HepG2 (cell line): ENCODE measurements around the gene FXYD6. TPM values are rescaled to one million over a fixed set of nuclear protein-coding genes. Genes with fewer than 3 reads are reported as not detected.

Experiments
- ATAC-seq: fragments of 200-7000 bp; cut with Tn5 transposase; 3 replicates; pipeline ENCODE4 v1.9.1; 2020; ENCODE audit warnings: mild to moderate bottlenecking, moderate library complexity
- BruUV-seq: library from RNA; stranded (reverse); fragments of 400-500 nt; replicated peaks from 2 replicates; lab custom pipeline; 2021; lab: Mats Ljungman, UMichigan
- CTCF ChIA-PET: fragments of 300-600 bp; formaldehyde crosslinking; extraction: SDS; loops from one replicate; lab custom pipeline; 2021; ENCODE audit warnings: low total read pairs, inconsistent platforms, low intra/inter-chr PET ratio; lab: Yijun Ruan, JAX
- POLR2A ChIA-PET: fragments of 350-600 bp; sonication (Branson Sonifier 250); formaldehyde crosslinking; loops from one replicate; lab custom pipeline; 2020; ENCODE audit warnings: antibody characterized with exemption, inconsistent platforms; lab: Yijun Ruan, JAX
- DNase-seq: peaks from one replicate; pipeline ENCODE4 v3.0.0-alpha.2; 2015; ENCODE audit warnings: low spot score
- FAIRE-seq: peaks from 3 replicates; lab custom pipeline; 2011; peaks lifted over from hg19 to GRCh38; lab: Jason Lieb, UNC
- H2AFZ ChIP-seq: one replicate; pipeline ENCODE4 v1.6.1; 2011; ENCODE audit warnings: low read length, inconsistent platforms
- H3K27ac ChIP-seq: fragments of 300-600 bp; 3 replicates; pipeline ENCODE4 v1.8.0; 2011; ENCODE audit warnings: mixed run types, mild to moderate bottlenecking, mixed read lengths, low read length, inconsistent platforms; ENCODE audit not compliant: insufficient read depth; ENCODE audit errors: extremely low read length
- H3K27me3 ChIP-seq, 2 experiments: fragments of 200-600 bp in 1 of 2; 2 replicates in 1 of 2; 3 replicates in 1 of 2; pipeline versions ENCODE4 v1.6.0 to v1.8.0; 2011; ENCODE audit warnings: low read length in 2 of 2, mild to moderate bottlenecking in 2 of 2, moderate library complexity in 2 of 2, inconsistent platforms in 1 of 2; ENCODE audit not compliant: insufficient read depth in 2 of 2, control insufficient read depth in 1 of 2
- H3K36me3 ChIP-seq, 2 experiments: fragments of 200-600 bp in 1 of 2; replicated peaks in 1 of 2; 2 replicates in 1 of 2; 3 replicates in 1 of 2; pipeline versions ENCODE4 v1.5.1 to v1.8.0; 2011; ENCODE audit warnings: low read length in 2 of 2, inconsistent platforms in 1 of 2; ENCODE audit not compliant: insufficient read depth in 2 of 2, control insufficient read depth in 1 of 2
- H3K4me1 ChIP-seq: 2 replicates; pipeline ENCODE4 v1.5.1; 2012; ENCODE audit warnings: low read length, inconsistent platforms; ENCODE audit not compliant: insufficient read depth
- H3K4me2 ChIP-seq: 2 replicates; pipeline ENCODE4 v1.6.0; 2011; ENCODE audit warnings: low read depth, low read length, inconsistent platforms
- H3K4me3 ChIP-seq, 3 experiments: fragments of 200-600 bp in 1 of 3; sonication (generic), shearing (Covaris generic) in 1 of 3; replicated peaks in 1 of 3; 2 replicates each; pipeline ENCODE4 v1.5.1; 2011 to 2016; ENCODE audit warnings: low read length in 3 of 3, inconsistent platforms in 2 of 3, low read depth in 2 of 3, mild to moderate bottlenecking in 2 of 3, control low read depth in 1 of 3, mixed read lengths in 1 of 3; ENCODE audit not compliant: insufficient read depth in 1 of 3
- H3K79me2 ChIP-seq: one replicate; pipeline ENCODE4 v1.6.1; 2011; ENCODE audit warnings: low read length, inconsistent platforms; ENCODE audit not compliant: insufficient read depth
- H3K9ac ChIP-seq: 2 replicates; pipeline ENCODE4 v1.6.0; 2011; ENCODE audit warnings: mild to moderate bottlenecking, low read depth, low read length, inconsistent platforms; ENCODE audit not compliant: insufficient read depth
- H3K9me3 ChIP-seq: 2 replicates; pipeline ENCODE4 v1.5.1; 2012; ENCODE audit warnings: mild to moderate bottlenecking, low read length
- H4K20me1 ChIP-seq: 2 replicates; pipeline ENCODE4 v1.6.0; 2011; ENCODE audit warnings: inconsistent platforms, mild to moderate bottlenecking, low read length, moderate library complexity; ENCODE audit not compliant: insufficient read depth
- CC2D1A ChIP-seq: sonication (generic); formaldehyde crosslinking; IDR thresholded peaks from 2 replicates; pipeline ENCODE4 v1.8.1; 2023; ENCODE audit warnings: mild to moderate bottlenecking, missing genetic modification reagents
- ERF ChIP-seq: IDR thresholded peaks from 2 replicates; pipeline ENCODE4 v1.6.1; 2018; ENCODE audit warnings: missing biosample characterization, missing genetic modification reagents
- EZH2 ChIP-seq: conservative IDR thresholded peaks from 2 replicates; pipeline ENCODE4 v1.6.1; 2012; ENCODE audit warnings: mild to moderate bottlenecking, low read depth, low read length, moderate library complexity
- GTF2F1 ChIP-seq: fragments of 150-350 bp; IDR thresholded peaks from 2 replicates; pipeline ENCODE4 v1.6.1; 2014; ENCODE audit warnings: low read length
- KDM2A ChIP-seq: sonication (generic); formaldehyde crosslinking; IDR thresholded peaks from 2 replicates; pipeline ENCODE4 v1.4.0; 2020; ENCODE audit warnings: low read depth, missing genetic modification reagents, borderline replicate concordance
- KLF11 ChIP-seq: IDR thresholded peaks from 2 replicates; pipeline ENCODE4 v1.6.1; 2016; ENCODE audit warnings: missing compliant biosample characterization
- MIXL1 ChIP-seq: IDR thresholded peaks from 2 replicates; pipeline ENCODE4 v1.6.1; 2016
- NFKBIZ ChIP-seq: IDR thresholded peaks from 2 replicates; pipeline ENCODE4 v1.6.1; 2018; ENCODE audit warnings: missing genetic modification reagents, missing compliant biosample characterization
- PHB2 ChIP-seq: fragments of 450-650 bp; IDR thresholded peaks from 2 replicates; pipeline ENCODE4 v1.6.1; 2018; ENCODE audit not compliant: partially characterized antibody
- PRDM4 ChIP-seq: sonication (generic); formaldehyde crosslinking; IDR thresholded peaks from 2 replicates; pipeline ENCODE4 v1.9.0; 2021; ENCODE audit warnings: missing genetic modification reagents, borderline replicate concordance
- SP140L ChIP-seq: sonication (generic); formaldehyde crosslinking; IDR thresholded peaks from 2 replicates; pipeline ENCODE4 v1.4.0; 2020; ENCODE audit warnings: missing genetic modification reagents, borderline replicate concordance
- TARDBP ChIP-seq: sonication (generic); formaldehyde crosslinking; IDR thresholded peaks from 2 replicates; pipeline ENCODE4 v1.8.0; 2022; ENCODE audit warnings: mild to moderate bottlenecking, missing genetic modification reagents
- TFAP4 ChIP-seq: sonication (generic); IDR thresholded peaks from 2 replicates; pipeline ENCODE4 v1.6.1; 2016; ENCODE audit warnings: low read depth, borderline replicate concordance
- ZBTB38 ChIP-seq: sonication (generic); formaldehyde crosslinking; IDR thresholded peaks from 2 replicates; pipeline ENCODE4 v1.5.1; 2020; ENCODE audit warnings: mild to moderate bottlenecking, missing genetic modification reagents
- ZBTB4 ChIP-seq: sonication (generic); formaldehyde crosslinking; IDR thresholded peaks from 2 replicates; pipeline ENCODE4 v1.4.0; 2020; ENCODE audit warnings: missing genetic modification reagents, mild to moderate bottlenecking, borderline replicate concordance
- ZNF329 ChIP-seq: sonication (generic); formaldehyde crosslinking; IDR thresholded peaks from 2 replicates; pipeline ENCODE4 v1.9.0; 2021; ENCODE audit warnings: low read depth, mild to moderate bottlenecking, missing genetic modification reagents
- ZNF607 ChIP-seq: sonication (generic); formaldehyde crosslinking; IDR thresholded peaks from 2 replicates; pipeline ENCODE4 v1.5.1; 2020; ENCODE audit warnings: missing genetic modification reagents, mild to moderate bottlenecking, borderline replicate concordance
- ZNF644 ChIP-seq: IDR thresholded peaks from 2 replicates; pipeline ENCODE4 v1.6.1; 2016; ENCODE audit warnings: low read depth
- ZSCAN29 ChIP-seq: sonication (generic); formaldehyde crosslinking; conservative IDR thresholded peaks from 2 replicates; pipeline ENCODE4 v1.4.0; 2020; ENCODE audit warnings: mild to moderate bottlenecking, missing genetic modification reagents
- WGBS: methylation state at CpG from one replicate; pipeline ENCODE4 v1.1.6; 2017; ENCODE audit warnings: low lambda C conversion rate; 5-methylcytosine and 5-hydroxymethylcytosine counted together
- in situ Hi-C: cut with HindIII; loops from 2 replicates; pipeline ENCODE4 v1.10.0; 2017; ENCODE audit warnings: low pct_unique_long_range_greater_than_20kb; ENCODE audit not compliant: extremely low pct_ligation_motif_present
- intact Hi-C: fragments of 100-400 bp; cut with micrococcal nuclease; formaldehyde crosslinking; loops from one replicate; pipeline ENCODE4 v1.10.0; 2022; ENCODE audit not compliant: unreplicated experiment
- polyA plus RNA-seq, 8 experiments: library from polyadenylated mRNA; depleted of rRNA in 3 of 8; stranded (reverse) in 7 of 8; unstranded in 1 of 8; fragments of >200 nt; fragmentation: Illumina TruSeq in 4 of 8; extraction: Trizol in 4 of 8; gene quantifications; 2 replicates each; pipeline versions ENCODE4 v1.2.1 to v1.2.3, GENCODE V29; 2011 to 2016; ENCODE audit warnings: low read depth in 4 of 8, missing spikeins in 1 of 8, mixed read lengths in 1 of 8; ENCODE audit not compliant: insufficient read depth in 1 of 8
- total RNA-seq, 5 experiments: library from RNA; depleted of rRNA; stranded (reverse); fragments of >200 nt; fragmentation: Illumina TruSeq; extraction: Trizol; gene quantifications; 2 replicates each; pipeline ENCODE4 v1.2.3, GENCODE V29; 2016; ENCODE audit warnings: low read depth in 1 of 5

FXYD6 gene
- total and polyA plus RNA-seq, 2 of the 13 experiments (the other 11 are each of a cell fraction or from before 2014, with no cell fraction given): not detected

GRCh38 chr11:117921893-117922292, 45.4 kb upstream of the FXYD6 start:
- Histone ChIP-seq H3K4me2 (no peak overlapping the region), H3K36me3 (no peaks in the 10 kb centered on the region), H3K4me3 (no peak overlapping the region), H3K4me1 (no peaks in the 10 kb centered on the region), H2AFZ (no peak overlapping the region), H4K20me1 (no peaks in the 10 kb centered on the region), H3K9ac (no peak overlapping the region), H3K9me3 (no peaks in the 10 kb centered on the region), H3K79me2 (no peaks in the 10 kb centered on the region), H3K27ac (no peak overlapping the region), H3K27me3 (peaks cover 4 to 29% of the 10 kb centered on the region in 2 experiments; a peak in 3 of 5 replicates)
- no peak for TF ChIP-seq TFAP4
- no peak for TF ChIP-seq ZBTB4 (CRISPR knock-in tag)
- no peak for TF ChIP-seq GTF2F1
- TF ChIP-seq MIXL1 (CRISPR knock-in tag): no peak
- no peak for TF ChIP-seq ERF (CRISPR knock-in tag)
- TF ChIP-seq ZNF644 (CRISPR knock-in tag): no peak
- no peak for TF ChIP-seq ZBTB38 (CRISPR knock-in tag)
- no peak for TF ChIP-seq ZNF607 (CRISPR knock-in tag)
- no peak for TF ChIP-seq PRDM4
- no peak for TF ChIP-seq EZH2
- no peak for TF ChIP-seq PHB2
- no peak for TF ChIP-seq NFKBIZ (CRISPR knock-in tag)
- no peak for TF ChIP-seq KLF11
- TF ChIP-seq ZNF329: no peak
- TF ChIP-seq CC2D1A: no peak
- no peak for TF ChIP-seq ZSCAN29
- no peak for TF ChIP-seq SP140L (CRISPR knock-in tag)
- TF ChIP-seq TARDBP: no peak
- TF ChIP-seq KDM2A (CRISPR knock-in tag): no peak
- BruUV-seq: no TSS peak
- 27% methylated on average over 3 of the region's 5 CpGs for WGBS
- ChIA-PET CTCF (no interaction called here), POLR2A (no interaction called here)
- in situ Hi-C loops (no loop called here), intact Hi-C loops (no loop called here)
- ATAC-seq (no peak), DNase-seq (no peak), FAIRE-seq (no peak)
